Hepatocyte (in vitro differentiated cells): Measurements from ENCODE around the gene WDR73.

Source experiments
- EZH2 ChIP-seq: fragments of 200-600 bp; sonication (generic); IDR thresholded peaks from 2 replicates; pipeline ENCODE4 v1.6.1; 2016; ENCODE audit warnings: antibody characterized with exemption, mild to moderate bottlenecking, borderline replicate concordance
- TF ChIP-seq, protein P1 (sequence below): fragments of 200-600 bp; sonication (generic); IDR thresholded peaks from 2 replicates; pipeline ENCODE4 v1.5.1; 2016; ENCODE audit warnings: antibody characterized with exemption, mild to moderate bottlenecking; ENCODE audit not compliant: poor library complexity

DNA sequence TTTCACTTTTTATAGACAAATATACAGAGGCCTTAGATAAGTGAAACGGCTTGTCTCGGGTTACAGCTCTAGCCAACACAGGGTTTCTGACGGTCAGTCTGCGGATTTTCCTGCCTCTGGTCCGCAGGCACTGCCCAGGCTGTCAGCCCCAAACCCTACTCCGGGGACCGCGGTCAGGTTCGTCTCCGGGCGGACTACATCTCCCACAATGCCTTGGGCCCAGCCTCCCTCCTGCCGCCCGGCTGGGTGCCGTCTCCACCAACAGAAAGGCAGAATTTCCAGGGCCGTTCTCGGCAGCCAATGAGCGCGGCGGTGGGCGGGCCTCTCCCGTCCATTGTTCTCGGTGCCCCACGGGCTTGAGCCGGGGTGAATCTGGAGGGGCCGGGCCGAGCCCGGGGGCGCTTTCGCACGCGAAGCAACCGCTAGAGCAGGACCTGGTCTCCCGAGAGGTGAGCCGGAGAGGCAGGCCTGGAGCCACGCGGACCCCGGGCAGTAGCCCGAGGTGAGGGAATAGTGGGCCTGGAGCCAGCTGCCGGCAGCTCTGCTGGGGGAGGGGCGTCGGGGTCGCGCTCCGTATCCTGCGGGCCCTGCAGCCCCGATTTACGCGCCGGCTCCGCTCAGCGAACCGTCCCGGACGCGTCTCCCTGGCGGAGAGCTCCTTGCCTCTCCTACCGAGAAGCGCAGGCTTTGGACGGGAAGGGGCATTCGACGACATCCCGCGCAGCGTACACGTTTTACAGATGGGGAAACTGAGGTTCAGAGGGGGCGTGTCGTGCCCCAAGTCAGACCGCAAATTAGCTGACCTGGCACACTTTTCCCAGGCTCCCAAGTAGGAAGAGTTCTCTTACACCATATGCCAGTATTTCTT is 53.2 kb downstream of the WDR73 start, which contains the start of gene ZSCAN2:
- TF ChIP-seq, protein P1, sequence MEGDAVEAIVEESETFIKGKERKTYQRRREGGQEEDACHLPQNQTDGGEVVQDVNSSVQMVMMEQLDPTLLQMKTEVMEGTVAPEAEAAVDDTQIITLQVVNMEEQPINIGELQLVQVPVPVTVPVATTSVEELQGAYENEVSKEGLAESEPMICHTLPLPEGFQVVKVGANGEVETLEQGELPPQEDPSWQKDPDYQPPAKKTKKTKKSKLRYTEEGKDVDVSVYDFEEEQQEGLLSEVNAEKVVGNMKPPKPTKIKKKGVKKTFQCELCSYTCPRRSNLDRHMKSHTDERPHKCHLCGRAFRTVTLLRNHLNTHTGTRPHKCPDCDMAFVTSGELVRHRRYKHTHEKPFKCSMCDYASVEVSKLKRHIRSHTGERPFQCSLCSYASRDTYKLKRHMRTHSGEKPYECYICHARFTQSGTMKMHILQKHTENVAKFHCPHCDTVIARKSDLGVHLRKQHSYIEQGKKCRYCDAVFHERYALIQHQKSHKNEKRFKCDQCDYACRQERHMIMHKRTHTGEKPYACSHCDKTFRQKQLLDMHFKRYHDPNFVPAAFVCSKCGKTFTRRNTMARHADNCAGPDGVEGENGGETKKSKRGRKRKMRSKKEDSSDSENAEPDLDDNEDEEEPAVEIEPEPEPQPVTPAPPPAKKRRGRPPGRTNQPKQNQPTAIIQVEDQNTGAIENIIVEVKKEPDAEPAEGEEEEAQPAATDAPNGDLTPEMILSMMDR: no peak
- TF ChIP-seq EZH2: no peak
